ENCODE measurements around the gene SENP7.

DNA sequence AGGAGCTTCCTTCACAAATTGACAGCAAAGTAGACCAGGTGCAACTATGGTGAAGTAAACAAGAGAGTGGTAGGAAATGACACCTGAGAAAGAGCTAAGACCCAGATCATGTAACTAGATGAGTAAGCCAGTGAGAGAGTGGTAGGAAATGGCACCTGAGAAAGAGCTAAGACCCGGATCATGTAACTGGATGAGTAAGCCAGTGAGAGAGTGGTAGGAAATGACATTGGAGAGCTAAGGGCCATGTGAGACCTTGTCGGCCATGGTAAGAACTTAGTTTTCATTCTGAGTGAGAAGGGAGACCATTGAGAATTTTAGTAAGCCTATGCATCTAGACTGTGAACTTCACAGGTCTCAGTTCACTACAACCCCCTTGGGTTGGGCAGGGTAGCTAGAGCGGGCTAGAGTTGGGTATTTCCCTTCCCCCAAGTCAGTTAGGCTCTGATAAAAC lies 5.4 kb upstream of the SENP7 start:
- TF ChIP-seq, protein P1, sequence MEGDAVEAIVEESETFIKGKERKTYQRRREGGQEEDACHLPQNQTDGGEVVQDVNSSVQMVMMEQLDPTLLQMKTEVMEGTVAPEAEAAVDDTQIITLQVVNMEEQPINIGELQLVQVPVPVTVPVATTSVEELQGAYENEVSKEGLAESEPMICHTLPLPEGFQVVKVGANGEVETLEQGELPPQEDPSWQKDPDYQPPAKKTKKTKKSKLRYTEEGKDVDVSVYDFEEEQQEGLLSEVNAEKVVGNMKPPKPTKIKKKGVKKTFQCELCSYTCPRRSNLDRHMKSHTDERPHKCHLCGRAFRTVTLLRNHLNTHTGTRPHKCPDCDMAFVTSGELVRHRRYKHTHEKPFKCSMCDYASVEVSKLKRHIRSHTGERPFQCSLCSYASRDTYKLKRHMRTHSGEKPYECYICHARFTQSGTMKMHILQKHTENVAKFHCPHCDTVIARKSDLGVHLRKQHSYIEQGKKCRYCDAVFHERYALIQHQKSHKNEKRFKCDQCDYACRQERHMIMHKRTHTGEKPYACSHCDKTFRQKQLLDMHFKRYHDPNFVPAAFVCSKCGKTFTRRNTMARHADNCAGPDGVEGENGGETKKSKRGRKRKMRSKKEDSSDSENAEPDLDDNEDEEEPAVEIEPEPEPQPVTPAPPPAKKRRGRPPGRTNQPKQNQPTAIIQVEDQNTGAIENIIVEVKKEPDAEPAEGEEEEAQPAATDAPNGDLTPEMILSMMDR (IDR thresholded peaks at IDR 0.05) = no peak
- TF ChIP-seq POLR2A (IDR thresholded peaks at IDR 0.05) = no peak
